ENCODE measurements around the gene MARCO. TPM values are rescaled to one million over a fixed set of nuclear protein-coding genes. Genes with fewer than 3 reads are reported as not detected.

The MARCO gene
- total RNA-seq, 1 experiment from 2014 or later: 0.54 TPM

GRCh38 chr2:118989481-118989880, 47.5 kb downstream of the MARCO start:
- ATAC-seq: no peak
- BruUV-seq (replicated peaks): no TSS peak

GRCh38 chr2:118990757-118991545, 49.0 kb downstream of the MARCO start:
- Histone ChIP-seq H4K20me1 (ENCODE audit: insufficient read depth) (no peaks in the 10 kb centered on the region), H3K79me2 (ENCODE audit: insufficient read depth, low read length) (no peaks in the 10 kb centered on the region), H3K4me3 (replicated peaks in 1 of 2; ENCODE audit: low read depth in 1 of 2, low read length in 2 of 2) (no peak overlapping the region), H3K9me3 (ENCODE audit: control insufficient read depth in 1 of 2, insufficient read depth in 1 of 2, low read depth in 1 of 2, low read length in 2 of 2) (no peaks in the 10 kb centered on the region), H3K27ac (ENCODE audit: low read depth, low read length) (no peak overlapping the region), H3K9ac (ENCODE audit: low read length) (no peak overlapping the region), H3K27me3 (ENCODE audit: insufficient read depth, low read length) (peaks cover 36% of the 10 kb centered on the region), H3K36me3 (ENCODE audit: control insufficient read depth in 1 of 2, insufficient read depth in 2 of 2, low read length in 2 of 2) (no peaks in the 10 kb centered on the region), H3K4me2 (ENCODE audit: low read length) (no peak overlapping the region), H3K4me1 (ENCODE audit: control insufficient read depth in 1 of 2, insufficient read depth in 2 of 2, low read length in 2 of 2) (no peaks in the 10 kb centered on the region), H3K9me2 (ENCODE audit: insufficient read depth) (no peaks in the 10 kb centered on the region), H2AFZ (ENCODE audit: low read depth, low read length, poor library complexity, severe bottlenecking) (no peak overlapping the region)
- no TSS peak for BruUV-seq (replicated peaks)
- no peak for DNase-seq (ENCODE audit: low read depth, low spot score)
- ChIA-PET RAD21 (ENCODE audit: low non-redundant PET in 1 of 2, low total read pairs in 2 of 2, uncharacterized antibody in 2 of 2, unreplicated experiment in 2 of 2) (no interaction called here), POLR2A (no interaction called here), CTCF (no interaction called here)
- TF ChIP-seq SP1 (IDR thresholded peaks at IDR 0.05; ENCODE audit: low read depth): no peak
- TF ChIP-seq, protein P1, sequence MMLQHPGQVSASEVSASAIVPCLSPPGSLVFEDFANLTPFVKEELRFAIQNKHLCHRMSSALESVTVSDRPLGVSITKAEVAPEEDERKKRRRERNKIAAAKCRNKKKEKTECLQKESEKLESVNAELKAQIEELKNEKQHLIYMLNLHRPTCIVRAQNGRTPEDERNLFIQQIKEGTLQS (IDR thresholded peaks at IDR 0.05): no peak
- TF ChIP-seq ZNF274 (IDR thresholded peaks at IDR 0.05; ENCODE audit: low read depth, low read length): no peak
- TF ChIP-seq SIN3A (IDR thresholded peaks at IDR 0.05; ENCODE audit: low read depth): no peak
- TF ChIP-seq POLR2A (IDR thresholded peaks at IDR 0.05; ENCODE audit: borderline replicate concordance, extremely low read depth, insufficient read depth, insufficient read length): no peak
- TF ChIP-seq EZH2 (IDR thresholded peaks at IDR 0.05): no peak
- TF ChIP-seq MAX (IDR thresholded peaks at IDR 0.05): no peak
- TF ChIP-seq EGR1 (IDR thresholded peaks at IDR 0.05; ENCODE audit: low read depth): no peak
- no peak for TF ChIP-seq ELF1 (IDR thresholded peaks at IDR 0.05; ENCODE audit: borderline replicate concordance, low read depth)
- no peak for TF ChIP-seq JUND (IDR thresholded peaks at IDR 0.05)
- no peak for TF ChIP-seq EZH2phosphoT487 (IDR thresholded peaks at IDR 0.05; ENCODE audit: borderline replicate concordance)
- no peak for ATAC-seq
- intact Hi-C loops (cut with micrococcal nuclease): no loop called here

More at GRCh38 chr2:118989481-118989880, 47.5 kb downstream of the MARCO start:
- peaks cover 49% of the 10 kb centered on the region for H3K27me3 ChIP-seq (ENCODE audit: insufficient read depth, low read length)
- no peaks in the 10 kb centered on the region for H3K36me3 ChIP-seq (ENCODE audit: control insufficient read depth in 1 of 2, insufficient read depth in 2 of 2, low read length in 2 of 2)
- no peak overlapping the region for H3K27ac ChIP-seq (ENCODE audit: low read depth, low read length)
- TF ChIP-seq CBX3 (IDR thresholded peaks at IDR 0.05; ENCODE audit: low read depth) (no peak), FOSL1 (IDR thresholded peaks at IDR 0.05; ENCODE audit: low read depth) (no peak)
- TF ChIP-seq, protein P1 (IDR thresholded peaks at IDR 0.05): no peak
- no peaks in the 10 kb centered on the region for H3K9me2 ChIP-seq (ENCODE audit: insufficient read depth)
- DNase-seq (ENCODE audit: low read depth, low spot score): no peak
- no peak overlapping the region for H3K9ac ChIP-seq (ENCODE audit: low read length)
- no peaks in the 10 kb centered on the region for H3K9me3 ChIP-seq (ENCODE audit: control insufficient read depth in 1 of 2, insufficient read depth in 1 of 2, low read depth in 1 of 2, low read length in 2 of 2)
- H2AFZ ChIP-seq (ENCODE audit: low read depth, low read length, poor library complexity, severe bottlenecking): no peak overlapping the region
- CTCF ChIA-PET: no interaction called here
- POLR2A ChIA-PET: no interaction called here
- no peaks in the 10 kb centered on the region for H3K79me2 ChIP-seq (ENCODE audit: insufficient read depth, low read length)
- H3K4me1 ChIP-seq (ENCODE audit: control insufficient read depth in 1 of 2, insufficient read depth in 2 of 2, low read length in 2 of 2): no peaks in the 10 kb centered on the region
- RAD21 ChIA-PET (ENCODE audit: low non-redundant PET in 1 of 2, low total read pairs in 2 of 2, uncharacterized antibody in 2 of 2, unreplicated experiment in 2 of 2): no interaction called here
- no peaks in the 10 kb centered on the region for H4K20me1 ChIP-seq (ENCODE audit: insufficient read depth)
- H3K4me2 ChIP-seq (ENCODE audit: low read length): no peak overlapping the region
- intact Hi-C loops (cut with micrococcal nuclease): no loop called here
- no peak overlapping the region for H3K4me3 ChIP-seq (replicated peaks in 1 of 2; ENCODE audit: low read depth in 1 of 2, low read length in 2 of 2)

Data from HCT116 (cell line).